T-helper 2 cell treated with Interferon-gamma antibody and Interleukin-4, amounts not matched to agents 100 ng/mL and 5 ng/mL, for 36 hours (primary cell): Measurements from ENCODE around the gene RNF10. TPM values are rescaled to one million over a fixed set of nuclear protein-coding genes. Genes with fewer than 3 reads are reported as not detected.
"Not testable (repeated sequence)": the region's sequence is repeated elsewhere in the genome, so short reads cannot be mapped to it uniquely, and the experiment has no call there.

Experiments used
- intact Hi-C: fragments of 100-400 bp; cut with micrococcal nuclease; formaldehyde crosslinking; loops from one replicate; pipeline ENCODE4 v1.15.1; 2023
- total RNA-seq: library from RNA; stranded (reverse); gene quantifications from 2 replicates; pipeline ENCODE4 v1.2.3, GENCODE V29; 2022

The RNF10 gene
- total RNA-seq, 1 donor from 2014 or later, result 173 TPM

- intact Hi-C loops, result no loop called here
These were observed 11.6 kb upstream of the RNF10 start for GRCh38 chr12:120522568-120522967.

GRCh38 chr12:120528861-120529525 lies 5.2 kb upstream of the RNF10 start, which contains the start of gene COQ5:
Gene COQ5, minus strand, starts transcription at chr12:120529158. Its CDS starts 17 bp downstream, at chr12:120529141.
- intact Hi-C loops, result loop anchor here (1.0 to 2.0 kb wide), 4 partner anchors 32 to 158 kb away; partner anchors contain the start of genes COX6A1, DYNLL1, MLEC and SRSF9

- intact Hi-C loops, result loop anchor here (1.0 to 2.0 kb wide), 4 partner anchors 33 to 157 kb away; partner anchors contain the start of genes COX6A1, DYNLL1, MLEC and SRSF9
These were observed 4.3 kb upstream of the RNF10 start for GRCh38 chr12:120529641-120530417.

GRCh38 chr12:120530418-120530761 lies 3.8 kb upstream of the RNF10 start:
- intact Hi-C loops, result not testable (repeated sequence)

GRCh38 chr12:120532701-120533238 lies 1.4 kb upstream of the RNF10 start:
- intact Hi-C loops, result no loop called here

GRCh38 chr12:120534703-120535655 lies 823 bp downstream of the RNF10 start:
- intact Hi-C loops, result loop anchor here (5.0 kb wide), 1 partner anchor 47 kb away; the partner anchor contains the start of gene POP5

- intact Hi-C loops, result loop anchor here (2.0 to 5.0 kb wide), 2 partner anchors 46 to 97 kb away; partner anchors contain the start of genes COX6A1 and POP5
These were observed 2.1 kb downstream of the RNF10 start for GRCh38 chr12:120536064-120536791.

- intact Hi-C loops, result loop anchor here (2.0 to 5.0 kb wide), 2 partner anchors 44 to 99 kb away; partner anchors contain the start of genes COX6A1 and POP5
These were observed 3.7 kb downstream of the RNF10 start for GRCh38 chr12:120537856-120538220.

GRCh38 chr12:120538281-120539156 lies 4.4 kb downstream of the RNF10 start:
- intact Hi-C loops, result loop anchor here (5.0 kb wide), 1 partner anchor 44 kb away; the partner anchor contains the start of gene POP5

GRCh38 chr12:120539303-120539702 lies 5.1 kb downstream of the RNF10 start:
- intact Hi-C loops, result loop anchor here (5.0 kb wide), 1 partner anchor 43 kb away; the partner anchor contains the start of gene POP5

GRCh38 chr12:120540445-120540844 lies 6.3 kb downstream of the RNF10 start:
- intact Hi-C loops, result no loop called here

- intact Hi-C loops, result no loop called here
These were observed 8.0 kb downstream of the RNF10 start for GRCh38 chr12:120542166-120542565.

- intact Hi-C loops, result no loop called here
These were observed 10.5 kb downstream of the RNF10 start for GRCh38 chr12:120544691-120545090.

- intact Hi-C loops, result no loop called here
These were observed 11.9 kb downstream of the RNF10 start for GRCh38 chr12:120546050-120546386.

- intact Hi-C loops, result no loop called here
These were observed 20.5 kb downstream of the RNF10 start for GRCh38 chr12:120554678-120555077.

- intact Hi-C loops, result no loop called here
These were observed 23.4 kb downstream of the RNF10 start for GRCh38 chr12:120557589-120557988.

- intact Hi-C loops, result no loop called here
These were observed 28.8 kb downstream of the RNF10 start for GRCh38 chr12:120562906-120563305.

GRCh38 chr12:120563495-120563894 lies 29.3 kb downstream of the RNF10 start:
- intact Hi-C loops, result no loop called here

- intact Hi-C loops, result no loop called here
These were observed 37.1 kb downstream of the RNF10 start for GRCh38 chr12:120571299-120571698.
